Middle frontal gyrus (tissue), 1 donor: ENCODE measurements around the gene PRDM16.

Experiments used
- DNase-seq: peaks from one replicate; pipeline ENCODE4 v3.0.0-alpha.2; 2015; ENCODE audit warnings: low spot score; ENCODE audit errors: extremely low spot score

Gene PRDM16

DNA sequence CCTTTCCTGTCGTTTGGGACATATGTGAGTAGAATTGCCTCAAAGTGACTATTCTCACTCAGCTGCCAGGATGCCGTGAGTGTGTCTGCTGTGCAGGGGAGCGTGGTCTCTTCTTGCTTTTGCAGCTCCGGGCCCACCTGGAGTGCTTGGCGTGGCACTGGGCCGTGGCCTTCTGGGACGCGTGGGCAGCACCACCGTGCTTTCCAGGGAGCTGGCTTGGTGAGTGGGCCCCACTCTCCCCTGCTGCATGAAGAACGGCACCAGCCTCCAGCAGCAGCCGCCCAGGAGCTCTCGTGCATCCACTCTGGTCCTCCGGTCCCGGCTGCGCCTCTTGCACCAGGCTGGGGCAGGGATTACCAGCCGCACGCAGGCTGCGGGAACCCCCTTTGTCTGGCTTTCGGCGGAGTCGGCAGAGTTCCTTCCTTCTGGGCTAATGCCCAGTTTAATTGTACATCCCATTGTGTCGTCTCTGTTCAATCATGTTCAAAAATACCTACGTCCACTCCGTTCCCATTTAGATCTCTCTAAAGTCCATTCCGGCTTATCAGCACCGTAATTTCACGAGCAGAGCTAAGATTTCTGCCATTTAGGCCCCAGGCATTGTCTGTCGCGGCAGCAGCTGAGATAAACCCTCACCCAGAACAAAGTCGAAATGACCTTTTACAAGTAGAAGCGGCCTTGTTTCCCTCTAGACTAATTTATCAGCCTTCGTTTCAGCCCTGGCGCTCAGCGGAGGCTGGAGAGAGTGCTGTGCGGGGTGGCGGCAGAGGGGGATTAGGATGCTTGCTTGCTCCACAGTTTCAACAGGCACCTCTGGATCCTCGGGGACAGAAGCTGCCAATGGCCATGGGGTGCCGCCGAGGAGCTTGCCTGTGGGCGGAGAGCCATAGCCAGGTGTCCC lies 129.6 kb downstream of the PRDM16 start:
- no peak for DNase-seq

- DNase-seq, result no peak
Observed at GRCh38 chr1:3204725-3205124, 135.7 kb downstream of the PRDM16 start.

DNA sequence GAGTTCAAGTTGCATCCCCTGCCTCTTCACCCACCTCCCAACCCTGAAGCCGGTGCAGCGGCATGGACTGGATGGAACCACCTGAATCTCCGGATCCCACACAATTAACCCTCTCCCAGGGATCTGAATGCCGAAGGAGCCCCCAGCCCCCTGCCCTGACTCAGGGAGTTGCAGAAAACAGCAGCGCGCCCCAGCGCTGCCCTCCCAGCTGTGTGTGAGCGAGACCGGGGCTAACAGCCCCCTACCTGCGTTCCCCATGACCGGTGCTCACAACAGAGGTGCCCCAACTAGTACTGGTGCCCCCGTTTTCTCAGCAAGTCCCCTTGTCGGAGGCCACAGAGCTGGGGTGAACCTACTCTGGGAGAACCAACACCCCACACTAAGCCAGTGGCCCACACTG lies 136.8 kb downstream of the PRDM16 start:
- no peak for DNase-seq

DNA sequence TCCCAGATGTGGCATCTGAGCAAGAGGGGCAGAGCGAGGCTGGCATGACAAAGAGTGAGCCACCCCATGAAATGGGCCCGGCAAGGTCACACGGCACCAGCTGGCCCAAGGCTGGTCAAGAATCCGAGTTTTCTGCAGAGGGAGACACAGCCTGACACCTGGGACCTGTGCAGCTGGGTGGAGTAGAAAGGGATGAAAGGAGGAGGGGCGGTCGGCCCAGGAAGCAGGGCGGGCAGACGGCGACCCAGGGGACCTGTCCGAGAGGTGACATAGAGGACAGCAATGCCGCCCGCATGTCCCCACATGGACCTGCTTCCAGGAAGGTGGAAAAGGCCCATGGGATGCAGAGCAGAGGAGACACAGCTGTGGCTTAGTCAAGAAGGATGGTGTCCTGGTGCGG lies 137.7 kb downstream of the PRDM16 start:
- no peak for DNase-seq

GRCh38 chr1:3207217-3207848 lies 138.3 kb downstream of the PRDM16 start:
- DNase-seq, result no peak

DNA sequence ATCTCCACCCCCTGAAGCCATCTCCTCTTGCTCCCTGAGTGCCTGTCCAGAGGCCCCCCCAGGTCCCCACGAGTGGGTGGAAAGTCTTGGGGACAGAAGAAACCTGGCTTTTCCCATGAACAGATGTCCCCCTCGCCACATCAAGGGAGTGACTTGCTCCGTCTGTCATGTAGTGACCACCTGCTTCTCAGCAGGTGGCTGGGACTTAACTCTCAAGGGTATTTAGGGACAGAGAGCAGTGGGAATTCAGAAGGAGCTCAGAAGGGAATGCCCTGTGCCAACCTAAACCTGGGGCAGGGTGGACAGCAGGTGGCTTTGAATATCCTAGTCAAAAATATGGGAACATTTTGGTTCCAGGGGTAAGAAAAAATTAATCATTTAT lies 139.8 kb downstream of the PRDM16 start:
- DNase-seq, result no peak

- no peak for DNase-seq
Observed at GRCh38 chr1:3209201-3209600, 140.2 kb downstream of the PRDM16 start.

DNA sequence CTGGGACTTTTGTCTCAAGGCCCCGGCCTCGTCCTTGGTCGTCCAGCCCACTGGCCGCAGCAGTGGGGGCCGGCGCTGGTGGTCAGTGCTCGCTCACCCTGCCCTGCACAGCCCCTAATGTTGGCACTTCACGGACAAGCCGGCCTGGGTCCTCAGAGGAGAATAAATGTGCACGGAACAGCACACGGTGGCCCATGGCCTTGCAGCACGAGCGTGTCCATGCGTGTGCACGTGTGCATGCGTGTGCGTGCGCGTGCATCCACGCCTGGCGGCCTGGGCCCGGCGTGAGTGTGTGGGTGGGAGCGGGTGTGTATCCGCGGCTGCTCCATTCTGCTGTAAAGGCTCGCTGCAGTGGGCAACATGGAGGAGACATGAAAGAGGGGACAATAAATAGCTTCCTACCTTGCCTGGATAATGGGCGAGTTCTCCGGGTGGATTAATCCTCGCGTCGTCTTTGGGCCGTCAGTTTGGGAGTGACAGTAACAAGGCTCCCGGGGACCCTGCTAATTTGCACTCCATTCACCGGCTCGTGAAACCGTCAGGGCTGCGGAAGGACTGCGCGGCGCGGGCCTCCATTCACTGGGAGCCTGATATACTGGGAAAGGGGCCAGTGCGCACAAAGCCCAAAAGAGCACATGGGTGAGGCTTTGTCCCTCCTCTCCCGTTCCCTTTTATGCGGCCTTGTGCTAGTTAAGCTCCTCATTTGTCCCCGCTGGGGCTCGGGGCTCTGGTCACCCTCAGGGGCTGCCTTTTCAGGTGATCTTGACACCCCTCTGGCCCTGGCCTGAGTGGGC lies 142.8 kb downstream of the PRDM16 start:
- no peak for DNase-seq

DNA sequence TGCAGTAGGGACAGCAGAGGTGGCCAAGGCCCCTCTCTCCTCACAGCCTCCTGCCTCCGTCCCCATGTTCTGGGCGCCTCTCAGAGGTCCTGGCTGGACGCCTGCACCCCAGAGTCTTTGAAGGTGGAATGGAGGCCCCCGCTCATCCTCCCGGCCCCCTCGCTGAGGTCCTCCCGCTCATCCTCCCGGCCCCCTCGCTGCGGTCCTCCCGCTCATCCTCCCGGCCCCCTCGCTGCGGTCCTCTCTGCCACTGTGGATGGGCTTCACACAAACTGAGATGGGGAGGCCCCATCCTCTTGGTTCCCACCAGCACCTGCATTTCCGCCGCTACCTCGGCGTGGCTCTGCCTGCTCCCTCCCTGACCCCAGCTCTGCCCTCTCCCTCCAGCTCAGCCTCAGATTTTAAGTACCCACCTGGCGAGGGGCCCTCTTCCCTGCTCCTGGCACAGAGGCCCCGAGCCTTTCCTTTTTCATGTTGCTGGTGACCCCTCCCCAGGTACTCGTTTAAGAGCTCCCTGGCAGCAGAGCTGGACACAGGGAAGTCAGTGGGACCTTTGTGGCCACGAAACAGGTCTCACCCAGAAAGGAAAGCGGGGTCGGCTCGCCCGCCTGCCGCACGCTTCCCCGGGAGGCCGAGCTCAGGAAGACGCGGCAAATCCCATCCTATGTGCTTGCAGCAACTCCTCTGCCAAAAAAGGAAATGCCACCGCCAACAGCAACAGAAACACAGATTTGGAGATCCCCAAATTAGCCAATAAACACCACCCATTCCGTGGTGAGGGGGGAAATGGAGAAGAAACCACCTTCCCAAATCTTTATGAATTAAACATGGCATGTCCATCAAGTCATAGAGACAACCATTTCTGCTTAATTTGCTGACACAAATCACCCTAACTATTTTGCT lies 143.7 kb downstream of the PRDM16 start:
- DNase-seq, result no peak

DNA sequence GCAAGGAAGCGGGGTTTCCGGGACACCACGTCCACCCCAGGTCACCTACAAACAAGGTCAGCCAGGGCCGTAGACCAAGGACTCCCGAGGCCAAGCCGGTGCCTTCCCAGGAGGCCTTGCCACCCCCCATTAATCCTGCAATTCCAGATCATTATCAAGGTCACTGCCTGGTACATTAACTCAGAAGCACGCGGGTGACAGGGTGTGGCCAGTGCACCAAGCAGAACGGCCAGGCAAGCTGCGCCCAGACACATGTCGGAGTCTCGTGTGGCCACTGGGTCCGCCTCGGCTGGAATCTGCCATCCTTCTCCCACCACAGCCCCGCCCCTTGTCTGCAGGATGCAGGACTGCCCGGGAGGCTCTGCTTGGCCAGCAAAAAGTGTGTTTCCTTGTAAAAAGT lies 144.7 kb downstream of the PRDM16 start:
- DNase-seq, result no peak

DNA sequence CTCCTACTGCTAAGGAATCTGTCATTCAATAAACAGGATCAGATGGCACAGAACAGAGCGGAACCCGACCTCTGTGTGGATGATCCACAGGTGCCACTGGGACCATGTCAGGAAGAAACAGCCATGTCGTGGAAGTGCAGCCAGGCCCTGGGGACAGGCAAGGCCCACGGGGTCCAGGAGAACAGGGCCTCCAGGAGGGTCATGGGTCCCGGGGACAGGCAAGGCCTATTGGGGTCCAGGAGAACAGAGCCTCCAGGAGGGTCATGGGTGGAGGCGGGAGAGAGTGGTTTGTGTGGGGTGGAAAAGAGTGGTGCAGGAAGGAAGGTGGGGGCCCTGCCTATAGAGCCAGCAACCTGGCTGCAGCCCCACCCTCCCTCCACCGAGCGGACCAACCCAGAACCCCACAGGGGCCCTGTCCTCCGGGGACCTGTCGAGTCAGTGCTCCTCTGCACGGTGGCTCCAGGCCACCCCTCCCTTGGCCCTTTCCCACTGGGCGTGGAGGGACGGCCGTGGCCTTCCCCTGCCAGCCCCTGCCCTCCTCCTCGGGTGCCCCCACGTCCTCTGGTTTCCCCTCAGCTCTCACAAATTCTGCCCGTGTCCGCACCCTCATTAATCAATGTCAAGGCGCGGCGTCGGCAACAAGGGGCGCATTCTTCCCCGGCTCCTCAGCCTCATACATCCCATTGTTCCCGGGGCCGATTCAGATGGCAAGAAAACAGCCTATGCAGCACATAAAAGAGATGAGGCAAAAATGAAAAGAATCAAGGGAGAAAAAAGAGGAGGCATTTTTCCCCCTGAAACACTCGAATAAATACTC lies 146.4 kb downstream of the PRDM16 start:
- no peak for DNase-seq

DNA sequence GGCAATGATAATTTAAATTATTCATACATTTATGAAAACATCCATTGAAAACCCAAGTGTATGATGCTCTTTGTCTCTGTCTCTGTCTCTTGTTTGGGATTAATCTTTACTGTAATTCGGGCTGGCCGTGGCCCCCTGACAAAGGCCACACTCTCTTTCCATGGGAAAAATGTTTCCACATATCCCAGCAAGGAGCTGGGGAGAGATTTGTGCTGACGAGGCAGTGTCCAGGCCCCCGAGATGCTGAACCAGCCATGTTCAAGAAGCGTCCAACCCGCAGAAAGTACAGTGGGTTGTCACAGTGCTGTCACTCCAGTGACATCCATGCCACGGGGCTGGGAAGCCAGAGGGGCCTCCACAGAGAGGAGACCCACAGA lies 147.0 kb downstream of the PRDM16 start:
- DNase-seq, result no peak

DNA sequence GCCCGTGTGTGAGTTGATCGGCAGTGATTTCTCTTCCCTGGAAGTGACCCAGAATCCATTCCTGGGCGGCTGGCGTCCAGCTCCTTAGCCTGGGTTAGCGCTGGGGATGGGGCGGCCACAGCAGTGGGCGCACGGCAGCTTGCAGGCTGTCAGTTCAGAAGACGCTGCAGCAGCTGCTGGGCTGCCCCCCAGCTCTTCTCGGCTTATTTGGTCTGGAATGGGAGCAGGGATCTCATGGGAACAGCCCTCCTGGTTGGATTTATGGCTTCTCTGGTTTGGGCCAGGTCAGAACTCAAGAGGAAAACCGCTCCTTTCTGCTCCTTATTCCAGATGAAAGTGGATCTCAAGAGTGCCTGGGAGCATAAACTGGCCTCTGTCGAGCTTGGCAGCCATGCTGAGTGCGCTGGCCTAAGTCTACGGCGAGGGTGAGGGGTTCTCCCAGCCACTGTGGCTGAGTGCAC lies 148.2 kb downstream of the PRDM16 start:
- no peak for DNase-seq

GRCh38 chr1:3217979-3218679 lies 149.1 kb downstream of the PRDM16 start:
- DNase-seq, result no peak

DNA sequence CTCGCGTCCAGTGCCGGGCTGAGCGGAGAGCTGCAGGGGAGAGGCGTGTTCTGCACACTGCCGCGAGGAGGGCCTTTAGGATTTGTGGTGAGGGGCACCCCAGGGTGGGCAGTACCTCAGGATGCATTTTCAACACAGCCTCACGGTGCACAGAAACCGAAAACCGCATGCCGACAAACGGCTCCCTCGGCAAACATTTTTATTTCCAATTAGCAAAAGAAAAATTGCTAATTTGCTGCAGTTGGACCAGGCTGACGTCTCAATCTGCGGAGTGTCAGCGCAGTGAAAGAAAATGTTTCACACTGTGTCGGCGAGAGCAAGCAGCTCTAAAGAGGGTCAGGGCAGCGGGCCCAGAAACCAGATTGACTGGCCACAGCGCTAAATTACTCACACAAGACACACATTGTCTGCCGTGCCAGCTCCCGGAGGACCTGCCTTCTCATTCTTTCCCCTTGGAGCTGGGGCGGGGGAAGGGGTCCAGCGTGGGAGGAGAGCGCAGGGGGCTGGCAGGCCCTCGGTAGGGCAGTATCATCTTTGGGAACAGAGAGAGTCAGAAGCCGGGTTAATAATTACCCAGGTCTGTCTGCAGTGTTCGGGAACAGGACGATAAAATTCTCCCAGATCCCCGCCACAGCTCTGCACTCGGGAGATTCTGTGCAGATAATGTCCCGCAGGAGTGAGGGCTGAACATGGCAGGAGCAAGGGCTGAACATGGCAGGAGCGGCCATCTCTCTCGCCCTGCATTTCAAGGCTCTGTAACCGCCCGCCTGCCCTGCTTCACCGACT lies 150.2 kb downstream of the PRDM16 start:
- DNase-seq, result peak; percentile 70

- no peak for DNase-seq
Observed at GRCh38 chr1:3219791-3220467, 150.9 kb downstream of the PRDM16 start.

- no peak for DNase-seq
Observed at GRCh38 chr1:3221112-3222041, 152.4 kb downstream of the PRDM16 start.
